GM19023 (cell line): Measurements from ENCODE around the gene SUGCT.
"Not testable (repeated sequence)": the region's sequence is repeated elsewhere in the genome, so short reads cannot be mapped to it uniquely, and the experiment has no call there.

ENCODE experiments used
- ATAC-seq: cut with Tn5 transposase; IDR thresholded peaks from one replicate; pipeline ENCODE4 v1.9.1; 2021; ENCODE audit warnings: mild to moderate bottlenecking, moderate library complexity; ENCODE audit not compliant: unreplicated experiment

Gene SUGCT

GRCh38 chr7:40244226-40244625 is 109.4 kb downstream of the SUGCT start:
- no peak for ATAC-seq

GRCh38 chr7:40248681-40249080 is 113.9 kb downstream of the SUGCT start:
- ATAC-seq = no peak

- not testable (repeated sequence) for ATAC-seq
Observed at GRCh38 chr7:40253444-40253843, 118.6 kb downstream of the SUGCT start.

- ATAC-seq = no peak
Observed at GRCh38 chr7:40263752-40264390, 129.1 kb downstream of the SUGCT start.

- no peak for ATAC-seq
Observed at GRCh38 chr7:40267583-40267982, 132.8 kb downstream of the SUGCT start.

GRCh38 chr7:40268810-40269209 is 134.0 kb downstream of the SUGCT start:
- ATAC-seq = not testable (repeated sequence)

GRCh38 chr7:40276061-40276460 is 141.3 kb downstream of the SUGCT start:
- no peak for ATAC-seq

GRCh38 chr7:40279991-40280390 is 145.2 kb downstream of the SUGCT start:
- ATAC-seq = no peak

GRCh38 chr7:40282858-40283257 is 148.1 kb downstream of the SUGCT start:
- no peak for ATAC-seq

GRCh38 chr7:40283391-40283790 is 148.6 kb downstream of the SUGCT start:
- ATAC-seq = no peak

GRCh38 chr7:40288827-40289226 is 154.0 kb downstream of the SUGCT start:
- ATAC-seq = no peak

- no peak for ATAC-seq
Observed at GRCh38 chr7:40297741-40298311, 163.0 kb downstream of the SUGCT start.

- no peak for ATAC-seq
Observed at GRCh38 chr7:40298421-40298820, 163.6 kb downstream of the SUGCT start.

- ATAC-seq = no peak
Observed at GRCh38 chr7:40299097-40299496, 164.3 kb downstream of the SUGCT start.

- no peak for ATAC-seq
Observed at GRCh38 chr7:40300146-40300670, 165.4 kb downstream of the SUGCT start.

- ATAC-seq = no peak
Observed at GRCh38 chr7:40301486-40302068, 166.8 kb downstream of the SUGCT start.

- no peak for ATAC-seq
Observed at GRCh38 chr7:40303996-40304395, 169.2 kb downstream of the SUGCT start.

GRCh38 chr7:40305229-40305628 is 170.4 kb downstream of the SUGCT start:
- ATAC-seq = no peak

- no peak for ATAC-seq
Observed at GRCh38 chr7:40306025-40306424, 171.2 kb downstream of the SUGCT start.

- no peak for ATAC-seq
Observed at GRCh38 chr7:40306596-40306995, 171.8 kb downstream of the SUGCT start.

GRCh38 chr7:40310258-40310657 is 175.5 kb downstream of the SUGCT start:
- ATAC-seq = no peak

GRCh38 chr7:40311307-40311706 is 176.5 kb downstream of the SUGCT start:
- peak; percentile 98 for ATAC-seq
